PC-9 (cell line): ENCODE results near the gene AFF2. TPM values are rescaled to one million over a fixed set of nuclear protein-coding genes. Genes with fewer than 3 reads are reported as not detected.

ENCODE experiments used
- BruUV-seq: library from RNA; stranded (reverse); fragments of 400-500 nt; replicated peaks from 2 replicates; lab custom pipeline; 2021; lab: Mats Ljungman, UMichigan
- CTCF ChIA-PET: fragments of 300-600 bp; sonication (Branson Sonifier 250); formaldehyde crosslinking; loops from one replicate; lab custom pipeline; 2022; ENCODE audit warnings: antibody characterized with exemption; lab: Charles Lee
- POLR2A ChIA-PET: fragments of 300-600 bp; sonication (Branson Sonifier 250); formaldehyde crosslinking; loops from one replicate; lab custom pipeline; 2022; ENCODE audit warnings: antibody characterized with exemption; ENCODE audit not compliant: unreplicated experiment; lab: Charles Lee
- DNase-seq, 2 experiments: peaks; one replicate each; pipeline versions ENCODE4 v3.0.0 to v3.0.0-alpha.2; 2015 to 2022; ENCODE audit warnings: mixed read lengths in 1 of 2
- H2AFZ ChIP-seq: fragments of 200-600 bp; sonication (generic); 2 replicates; pipeline ENCODE4 v1.8.1; 2017; ENCODE audit warnings: antibody characterized with exemption
- H3F3A ChIP-seq: fragments of 200-600 bp; sonication (generic); 2 replicates; pipeline ENCODE4 v1.8.1; 2017; ENCODE audit warnings: antibody characterized with exemption, mild to moderate bottlenecking, low read depth; ENCODE audit not compliant: insufficient read depth
- H3K27ac ChIP-seq: fragments of 200-600 bp; sonication (generic); 2 replicates; pipeline ENCODE4 v1.6.1; 2016; ENCODE audit warnings: mixed run types
- H3K27me3 ChIP-seq: fragments of 200-600 bp; sonication (generic); 2 replicates; pipeline ENCODE4 v1.6.1; 2016; ENCODE audit warnings: low read depth, mixed run types; ENCODE audit not compliant: insufficient read depth
- H3K36me3 ChIP-seq: fragments of 200-600 bp; sonication (generic); 2 replicates; pipeline ENCODE4 v1.6.1; 2016; ENCODE audit warnings: low read depth, mixed run types
- H3K4me1 ChIP-seq: fragments of 200-600 bp; sonication (generic); replicated peaks from 2 replicates; pipeline ENCODE4 v1.6.1; 2016; ENCODE audit warnings: mixed run types; ENCODE audit not compliant: insufficient read depth
- H3K4me2 ChIP-seq: fragments of 200-600 bp; sonication (generic); 2 replicates; pipeline ENCODE4 v1.6.1; 2017; ENCODE audit warnings: mixed run types
- H3K4me3 ChIP-seq: fragments of 200-600 bp; sonication (generic); 2 replicates; pipeline ENCODE4 v1.6.1; 2016; ENCODE audit warnings: mixed run types
- H3K79me2 ChIP-seq: fragments of 200-600 bp; sonication (generic); 2 replicates; pipeline ENCODE4 v1.6.1; 2017; ENCODE audit warnings: low read depth, mixed run types
- H3K9me2 ChIP-seq: fragments of 200-600 bp; sonication (generic); 2 replicates; pipeline ENCODE4 v1.8.1; 2017; ENCODE audit warnings: mild to moderate bottlenecking; ENCODE audit not compliant: insufficient read depth
- H3K9me3 ChIP-seq: fragments of 200-600 bp; sonication (generic); 2 replicates; pipeline ENCODE4 v1.8.1; 2016; ENCODE audit warnings: low read depth; ENCODE audit not compliant: insufficient read depth
- H4K20me1 ChIP-seq: fragments of 200-600 bp; sonication (generic); 2 replicates; pipeline ENCODE4 v1.8.1; 2017; ENCODE audit not compliant: insufficient read depth
- EZH2 ChIP-seq: fragments of 200-600 bp; sonication (generic); IDR thresholded peaks from 2 replicates; pipeline ENCODE4 v1.8.0; 2017; ENCODE audit warnings: antibody characterized with exemption, low read depth
- intact Hi-C: fragments of 100-400 bp; cut with micrococcal nuclease; formaldehyde crosslinking; loops from one replicate; pipeline ENCODE4 v1.10.0; 2022; ENCODE audit not compliant: unreplicated experiment
- total RNA-seq: library from RNA; stranded (reverse); gene quantifications from 2 replicates; pipeline ENCODE4 v1.2.3, GENCODE V29; 2021
- TF ChIP-seq, protein P1 (sequence below): fragments of 200-600 bp; sonication (generic); conservative IDR thresholded peaks from 2 replicates; pipeline ENCODE4 v1.6.1; 2017; ENCODE audit warnings: mixed run types, antibody characterized with exemption, mild to moderate bottlenecking, moderate library complexity

Gene AFF2
- total RNA-seq, 1 experiment from 2014 or later = not detected

DNA sequence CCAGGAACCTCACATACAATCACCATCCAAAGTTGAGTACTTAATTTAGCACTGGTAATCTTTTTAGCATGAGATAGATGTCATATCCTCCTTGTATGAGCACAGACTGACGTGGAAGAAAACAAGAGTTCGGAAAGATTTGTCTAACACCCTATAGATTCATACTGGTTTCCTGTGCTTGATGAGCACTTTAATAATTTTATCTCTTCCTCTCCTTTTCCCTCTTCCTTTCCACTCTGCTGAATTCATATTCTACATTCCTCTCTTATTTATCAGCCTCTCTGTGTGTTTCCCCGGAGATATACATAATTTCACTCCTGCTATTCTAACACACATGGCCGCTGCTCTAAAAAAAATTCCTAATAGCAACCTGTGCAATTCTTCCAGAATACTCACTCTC is 273.9 kb downstream of the AFF2 start:
- no TSS peak for BruUV-seq
- Histone ChIP-seq H3K9me2 (no peaks in the 10 kb centered on the region), H3K79me2 (no peaks in the 10 kb centered on the region), H3K4me1 (no peaks in the 10 kb centered on the region), H3K36me3 (no peaks in the 10 kb centered on the region), H3K4me3 (no peak overlapping the region), H2AFZ (no peak overlapping the region), H3F3A (no peaks in the 10 kb centered on the region), H3K27ac (no peak overlapping the region), H3K9me3 (no peaks in the 10 kb centered on the region), H4K20me1 (no peaks in the 10 kb centered on the region), H3K27me3 (no peaks in the 10 kb centered on the region), H3K4me2 (no peak overlapping the region)
- DNase-seq = no peak
- TF ChIP-seq, protein P1, sequence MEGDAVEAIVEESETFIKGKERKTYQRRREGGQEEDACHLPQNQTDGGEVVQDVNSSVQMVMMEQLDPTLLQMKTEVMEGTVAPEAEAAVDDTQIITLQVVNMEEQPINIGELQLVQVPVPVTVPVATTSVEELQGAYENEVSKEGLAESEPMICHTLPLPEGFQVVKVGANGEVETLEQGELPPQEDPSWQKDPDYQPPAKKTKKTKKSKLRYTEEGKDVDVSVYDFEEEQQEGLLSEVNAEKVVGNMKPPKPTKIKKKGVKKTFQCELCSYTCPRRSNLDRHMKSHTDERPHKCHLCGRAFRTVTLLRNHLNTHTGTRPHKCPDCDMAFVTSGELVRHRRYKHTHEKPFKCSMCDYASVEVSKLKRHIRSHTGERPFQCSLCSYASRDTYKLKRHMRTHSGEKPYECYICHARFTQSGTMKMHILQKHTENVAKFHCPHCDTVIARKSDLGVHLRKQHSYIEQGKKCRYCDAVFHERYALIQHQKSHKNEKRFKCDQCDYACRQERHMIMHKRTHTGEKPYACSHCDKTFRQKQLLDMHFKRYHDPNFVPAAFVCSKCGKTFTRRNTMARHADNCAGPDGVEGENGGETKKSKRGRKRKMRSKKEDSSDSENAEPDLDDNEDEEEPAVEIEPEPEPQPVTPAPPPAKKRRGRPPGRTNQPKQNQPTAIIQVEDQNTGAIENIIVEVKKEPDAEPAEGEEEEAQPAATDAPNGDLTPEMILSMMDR = no peak
- TF ChIP-seq EZH2 = no peak
- intact Hi-C loops = no loop called here
- CTCF ChIA-PET = no interaction called here
- POLR2A ChIA-PET = no interaction called here

DNA sequence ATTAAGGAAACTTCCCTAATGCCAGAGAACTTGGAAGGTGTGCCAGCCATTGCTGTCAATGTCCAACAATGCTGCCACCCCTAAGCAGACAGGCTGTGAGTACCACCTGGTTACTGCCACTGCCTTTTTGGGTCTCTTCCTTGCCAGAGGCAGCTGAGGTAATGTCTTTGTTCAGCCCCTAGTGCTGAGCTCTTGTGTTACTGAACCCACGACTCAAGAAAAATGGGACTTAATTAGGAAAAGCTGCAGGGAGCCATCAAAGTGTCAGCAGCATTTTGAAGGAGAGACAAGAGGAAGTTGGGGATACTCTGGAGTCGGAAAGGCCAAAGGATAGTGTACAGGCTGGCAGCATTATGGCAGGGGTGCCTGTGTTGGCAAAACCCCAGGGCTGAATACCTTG is 283.7 kb downstream of the AFF2 start:
- Histone ChIP-seq H3K27ac (no peak overlapping the region), H3K27me3 (0 out of 2 replicates have a peak, but pooled peaks cover 4% of the 10 kb centered on the region), H3F3A (no peaks in the 10 kb centered on the region), H3K9me3 (no peaks in the 10 kb centered on the region), H4K20me1 (no peaks in the 10 kb centered on the region), H2AFZ (no peak overlapping the region), H3K4me3 (no peak overlapping the region), H3K4me1 (no peaks in the 10 kb centered on the region), H3K79me2 (no peaks in the 10 kb centered on the region), H3K36me3 (no peaks in the 10 kb centered on the region), H3K9me2 (no peaks in the 10 kb centered on the region), H3K4me2 (no peak overlapping the region)
- TF ChIP-seq, protein P1 = no peak
- no peak for TF ChIP-seq EZH2
- ChIA-PET POLR2A (no interaction called here), CTCF (no interaction called here)
- DNase-seq = no peak
- intact Hi-C loops = no loop called here
- no TSS peak for BruUV-seq

DNA sequence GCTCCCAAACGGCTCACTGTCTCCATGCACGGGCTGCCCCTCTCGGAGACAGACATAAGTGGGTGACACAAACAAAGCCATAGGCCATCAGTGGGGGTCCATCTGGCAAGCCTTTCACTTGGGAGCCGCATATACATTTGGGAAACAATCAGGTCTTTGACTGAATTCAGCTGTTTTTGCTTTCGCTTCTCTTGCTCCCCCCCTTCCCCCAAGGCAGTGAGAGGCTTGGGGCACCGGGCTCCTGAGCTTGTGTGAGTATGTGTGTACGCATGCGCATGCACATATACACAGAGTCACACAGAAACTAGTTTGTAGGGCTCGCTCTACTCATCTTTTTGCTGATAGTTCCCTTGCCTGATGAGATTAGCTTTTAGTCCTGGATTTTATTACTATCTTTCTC is 284.4 kb downstream of the AFF2 start:
- intact Hi-C loops = no loop called here
- POLR2A ChIA-PET = no interaction called here

DNA sequence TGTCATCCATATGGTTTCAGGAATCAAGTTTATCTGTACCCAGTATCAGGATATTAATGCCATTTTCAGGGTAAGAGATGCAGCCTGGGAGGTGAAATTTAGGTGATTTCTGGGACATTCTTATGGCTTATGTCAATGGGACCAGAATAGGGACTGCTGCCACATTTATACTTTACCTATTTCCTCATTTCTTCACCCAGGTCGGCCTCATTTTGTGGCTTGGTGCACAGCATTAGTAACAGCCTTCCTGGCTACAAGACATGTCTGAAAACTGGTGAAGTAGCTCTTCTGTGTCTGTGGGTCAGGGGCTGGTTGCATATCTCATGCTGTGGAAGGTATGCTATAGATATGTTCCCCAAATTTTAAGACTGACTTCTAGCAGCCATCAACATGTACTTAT is 284.8 kb downstream of the AFF2 start:
- H3K4me1 ChIP-seq = no peaks in the 10 kb centered on the region
- intact Hi-C loops = no loop called here
- no peaks in the 10 kb centered on the region for H3K36me3 ChIP-seq
- POLR2A ChIA-PET = no interaction called here
- H3K27me3 ChIP-seq = 0 out of 2 replicates have a peak, but pooled peaks cover 4% of the 10 kb centered on the region
- TF ChIP-seq, protein P1 = no peak
- no peak for TF ChIP-seq EZH2
- CTCF ChIA-PET = no interaction called here
- BruUV-seq = no TSS peak
- H3K9me2 ChIP-seq = no peaks in the 10 kb centered on the region
- H3K9me3 ChIP-seq = no peaks in the 10 kb centered on the region
- H3F3A ChIP-seq = no peaks in the 10 kb centered on the region
- H3K4me3 ChIP-seq = no peak overlapping the region
- H4K20me1 ChIP-seq = no peaks in the 10 kb centered on the region
- H2AFZ ChIP-seq = no peak overlapping the region
- no peak overlapping the region for H3K4me2 ChIP-seq
- no peak overlapping the region for H3K27ac ChIP-seq
- H3K79me2 ChIP-seq = no peaks in the 10 kb centered on the region
- no peak for DNase-seq

More for the DNA sequence above, 284.4 kb downstream of the AFF2 start:
- Histone ChIP-seq H3K4me2 (no peak overlapping the region), H3K27me3 (0 out of 2 replicates have a peak, but pooled peaks cover 4% of the 10 kb centered on the region), H3K4me1 (no peaks in the 10 kb centered on the region), H2AFZ (no peak overlapping the region), H3F3A (no peaks in the 10 kb centered on the region), H3K79me2 (no peaks in the 10 kb centered on the region), H4K20me1 (no peaks in the 10 kb centered on the region), H3K9me2 (no peaks in the 10 kb centered on the region), H3K27ac (no peak overlapping the region), H3K36me3 (no peaks in the 10 kb centered on the region), H3K4me3 (no peak overlapping the region), H3K9me3 (no peaks in the 10 kb centered on the region)
- no TSS peak for BruUV-seq
- DNase-seq = no peak
- CTCF ChIA-PET = no interaction called here
- TF ChIP-seq EZH2 = no peak
